ENCODE data around the gene MVB12A.

MVB12A gene

DNA sequence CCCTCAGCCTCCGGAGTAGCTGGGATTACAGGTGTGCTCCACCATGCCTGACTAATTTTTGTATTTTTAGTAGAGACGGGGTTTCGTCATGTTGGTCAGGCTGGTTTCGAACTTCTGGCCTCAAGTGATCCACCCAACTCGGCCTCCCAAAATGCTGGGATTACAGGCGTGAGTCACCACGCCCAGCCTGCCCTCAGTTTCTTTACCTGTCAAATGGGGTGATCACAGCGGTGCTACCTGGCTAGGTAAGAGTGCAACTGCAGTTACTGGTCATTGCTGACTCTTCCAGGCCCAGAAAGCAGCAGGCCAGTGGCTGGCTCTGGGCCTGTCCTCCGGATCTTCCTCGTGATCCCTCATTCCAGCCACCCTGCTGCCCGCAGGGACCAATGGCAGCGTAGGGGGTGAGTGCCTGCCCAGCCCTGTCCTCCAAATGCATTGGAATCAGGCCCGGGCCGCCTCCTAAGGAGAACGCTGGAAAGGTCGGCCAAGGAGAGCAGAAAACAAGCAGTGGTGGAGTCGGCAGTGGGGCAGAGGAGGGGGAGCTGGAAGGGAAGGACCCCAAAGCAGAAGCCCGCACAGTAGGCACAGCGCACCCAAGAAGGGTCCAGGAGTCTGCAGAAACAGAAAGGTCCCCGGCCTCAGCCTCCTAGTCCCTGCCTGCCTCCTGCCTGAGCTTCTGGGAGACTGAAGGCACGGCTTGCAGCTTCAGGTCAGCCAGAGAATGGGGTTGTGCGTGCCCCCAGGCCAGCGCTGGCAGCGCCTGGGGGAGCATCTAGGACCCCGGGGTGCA is 48.6 kb downstream of the MVB12A start:
- no peaks in the 10 kb centered on the region for H3K9me3 ChIP-seq (ENCODE audit: low read length)
- H3K4me3 ChIP-seq (ENCODE audit: low read depth in 1 of 2, low read length in 2 of 2) = peak overlapping the region; percentile 34 to 87
- H3K9ac ChIP-seq (ENCODE audit: low read length) = peak overlapping the region; percentile 65

DNA sequence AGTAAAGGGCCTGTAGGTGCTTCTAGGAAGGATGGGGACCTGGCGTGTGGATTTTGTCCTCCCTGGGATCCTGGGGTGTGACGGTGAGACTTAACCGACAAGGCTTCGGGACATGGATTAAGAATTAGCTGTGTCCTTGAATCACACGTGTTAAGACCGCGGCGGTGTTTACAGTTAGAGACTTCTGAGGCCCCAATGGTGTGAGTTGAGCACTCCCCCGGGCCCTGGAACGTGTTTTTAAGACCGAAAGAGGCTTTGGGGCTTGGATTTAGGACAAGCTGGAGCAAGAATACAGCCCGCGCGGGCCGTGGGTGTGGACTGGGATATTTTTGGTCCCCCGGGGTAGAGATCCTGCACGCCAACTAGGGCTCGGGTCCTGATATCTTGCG is 49.2 kb downstream of the MVB12A start:
- H3K4me3 ChIP-seq (ENCODE audit: low read depth in 1 of 2, low read length in 2 of 2) = peak overlapping the region; percentile 34 to 87
- H3K4me1 ChIP-seq (ENCODE audit: insufficient read depth, low read length) = peaks cover 20% of the 10 kb centered on the region
- H3K9me3 ChIP-seq (ENCODE audit: low read length) = no peaks in the 10 kb centered on the region
- peak overlapping the region; percentile 65 for H3K9ac ChIP-seq (ENCODE audit: low read length)
- no peaks in the 10 kb centered on the region for H3K36me3 ChIP-seq (ENCODE audit: insufficient read depth, low read length)
- H3K27me3 ChIP-seq (ENCODE audit: control insufficient read depth in 1 of 2, insufficient read depth in 2 of 2, low read length in 2 of 2) = no peaks in the 10 kb centered on the region
- H3K27ac ChIP-seq (ENCODE audit: low read depth, low read length) = peak overlapping the region; percentile 83

More for the DNA sequence above, 48.6 kb downstream of the MVB12A start:
- Histone ChIP-seq H3K27ac (ENCODE audit: low read depth, low read length) (peak overlapping the region; percentile 83), H3K36me3 (ENCODE audit: insufficient read depth, low read length) (no peaks in the 10 kb centered on the region), H3K27me3 (ENCODE audit: control insufficient read depth in 1 of 2, insufficient read depth in 2 of 2, low read length in 2 of 2) (no peaks in the 10 kb centered on the region), H3K4me1 (ENCODE audit: insufficient read depth, low read length) (peaks cover 20% of the 10 kb centered on the region)

DNA sequence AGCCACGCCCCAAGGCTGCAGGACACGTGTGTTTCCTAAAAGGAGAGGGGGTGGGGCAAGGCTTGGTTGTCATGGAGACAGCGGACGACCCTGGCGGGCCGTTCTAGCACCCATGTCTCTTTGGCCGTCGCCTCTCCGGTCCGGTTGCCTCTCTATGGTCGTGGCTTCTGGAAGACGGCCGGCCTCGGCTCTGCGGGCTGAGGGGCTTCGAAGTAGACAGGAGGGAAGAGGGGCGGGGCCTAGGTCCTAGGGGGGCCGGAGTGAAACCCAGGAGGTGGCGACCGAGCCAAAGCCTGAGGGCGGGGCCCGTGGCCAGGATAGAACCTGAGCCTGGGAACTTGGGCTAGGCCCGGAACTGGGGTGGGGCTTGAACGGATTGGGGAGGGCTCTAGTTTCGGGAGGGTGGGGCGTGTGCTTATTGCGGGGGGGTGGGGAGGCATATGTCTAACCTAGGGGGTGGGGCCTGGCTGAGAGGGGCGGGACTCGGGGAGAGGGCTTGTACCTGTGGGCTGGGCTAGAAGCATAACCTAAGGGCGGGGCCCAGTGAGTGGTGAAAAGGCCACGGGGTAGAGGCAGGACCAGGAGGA is 49.7 kb downstream of the MVB12A start:
- H3K9ac ChIP-seq (ENCODE audit: low read length) = peak overlapping the region; percentile 65
- H3K27me3 ChIP-seq (ENCODE audit: control insufficient read depth in 1 of 2, insufficient read depth in 2 of 2, low read length in 2 of 2) = no peaks in the 10 kb centered on the region
- H3K36me3 ChIP-seq (ENCODE audit: insufficient read depth, low read length) = no peaks in the 10 kb centered on the region
- peak overlapping the region; percentile 83 for H3K27ac ChIP-seq (ENCODE audit: low read depth, low read length)
- peaks cover 20% of the 10 kb centered on the region for H3K4me1 ChIP-seq (ENCODE audit: insufficient read depth, low read length)
- no peaks in the 10 kb centered on the region for H3K9me3 ChIP-seq (ENCODE audit: low read length)
- peak overlapping the region; percentile 34 to 87 for H3K4me3 ChIP-seq (ENCODE audit: low read depth in 1 of 2, low read length in 2 of 2)

DNA sequence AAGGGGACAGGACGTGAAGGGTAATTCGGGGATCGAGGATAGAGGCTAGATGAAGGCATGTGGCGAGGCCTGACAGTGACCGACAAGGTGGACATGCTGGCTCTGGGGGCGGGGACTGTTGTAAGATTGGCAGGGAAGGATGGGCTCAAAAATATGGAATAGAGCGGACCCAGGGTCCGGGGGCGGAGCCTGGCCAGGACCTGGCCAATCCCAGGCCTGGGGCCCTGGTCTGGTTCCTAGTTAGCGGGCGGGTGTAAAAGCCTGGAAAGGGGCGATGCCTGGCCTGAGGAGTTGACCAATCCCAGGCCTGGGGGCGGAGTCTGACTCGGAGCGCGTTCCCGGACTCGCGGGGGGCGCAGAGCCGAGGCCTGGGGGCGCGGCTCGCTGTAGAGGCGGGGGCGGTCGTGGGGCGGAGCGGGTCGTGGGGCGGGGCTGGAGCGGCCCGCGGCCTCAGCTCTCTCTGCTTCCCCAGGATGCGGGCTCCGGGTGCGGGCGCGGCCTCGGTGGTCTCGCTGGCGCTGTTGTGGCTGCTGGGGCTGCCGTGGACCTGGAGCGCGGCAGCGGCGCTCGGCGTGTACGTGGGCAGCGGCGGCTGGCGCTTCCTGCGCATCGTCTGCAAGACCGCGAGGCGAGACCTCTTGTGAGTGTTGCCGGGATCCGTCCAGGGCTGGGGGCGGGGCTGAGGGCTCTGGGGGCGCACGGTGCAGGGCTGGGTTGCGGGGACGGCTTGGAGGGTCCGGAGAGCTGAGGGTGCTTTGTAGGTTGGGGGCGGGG is 50.4 kb downstream of the MVB12A start, which contains the start of gene SLC27A1:
Gene SLC27A1 (plus strand): TSS at position 457 of the 774 bp plus-strand sequence. CDS start 17 bp downstream, at position 474.
- Histone ChIP-seq H3K36me3 (ENCODE audit: insufficient read depth, low read length) (no peaks in the 10 kb centered on the region), H3K9me3 (ENCODE audit: low read length) (no peaks in the 10 kb centered on the region), H3K4me1 (ENCODE audit: insufficient read depth, low read length) (peaks cover 24% of the 10 kb centered on the region), H3K27ac (ENCODE audit: low read depth, low read length) (peak within 1 kb of the TSS; percentile 85), H3K27me3 (ENCODE audit: control insufficient read depth in 1 of 2, insufficient read depth in 2 of 2, low read length in 2 of 2) (no peaks in the 10 kb centered on the region), H3K4me3 (ENCODE audit: low read depth in 1 of 2, low read length in 2 of 2) (peak within 1 kb of the TSS; percentile 87 to 91), H3K9ac (ENCODE audit: low read length) (peak within 1 kb of the TSS; percentile 65)

DNA sequence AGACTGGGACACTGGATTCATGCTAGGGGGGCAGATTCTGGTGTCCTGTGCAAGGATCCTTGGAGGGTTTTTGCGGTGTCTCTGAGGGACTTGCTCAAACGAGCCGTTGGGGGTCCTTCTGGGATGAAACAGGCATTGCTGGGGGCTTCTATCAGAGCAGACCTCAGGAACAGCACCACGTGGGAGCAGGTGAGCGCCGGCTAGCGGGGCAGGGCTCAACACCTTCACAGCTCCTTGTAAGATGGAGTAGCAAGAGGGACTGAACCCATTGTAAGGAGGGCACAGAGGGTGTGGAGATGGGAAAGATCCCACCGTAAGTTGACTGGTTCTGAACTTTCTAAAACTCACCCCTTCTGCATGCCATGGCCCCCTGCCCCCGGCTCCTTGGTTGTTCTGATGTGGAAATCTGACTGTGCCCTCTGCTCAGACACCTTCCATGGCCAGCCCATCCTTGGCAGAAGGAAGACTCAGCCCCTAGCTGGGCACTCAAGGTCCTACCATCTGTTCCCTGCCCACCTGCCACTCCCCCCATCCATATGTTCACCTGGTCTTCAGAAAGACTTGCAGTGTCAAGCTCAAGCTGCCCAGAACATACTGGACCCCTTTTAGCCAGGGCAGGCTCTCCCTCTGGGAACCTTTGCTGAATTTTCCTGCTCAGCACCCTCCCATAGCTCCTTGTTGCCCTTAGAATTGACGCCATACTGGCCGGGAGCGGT is 51.7 kb downstream of the MVB12A start:
- H3K36me3 ChIP-seq (ENCODE audit: insufficient read depth, low read length) = no peaks in the 10 kb centered on the region
- no peak overlapping the region for H3K9ac ChIP-seq (ENCODE audit: low read length)
- H3K27ac ChIP-seq (ENCODE audit: low read depth, low read length) = no peak overlapping the region
- peaks cover 31% of the 10 kb centered on the region for H3K4me1 ChIP-seq (ENCODE audit: insufficient read depth, low read length)
- no peaks in the 10 kb centered on the region for H3K27me3 ChIP-seq (ENCODE audit: control insufficient read depth in 1 of 2, insufficient read depth in 2 of 2, low read length in 2 of 2)
- peak overlapping the region; percentile 87 to 91 for H3K4me3 ChIP-seq (ENCODE audit: low read depth in 1 of 2, low read length in 2 of 2)
- H3K9me3 ChIP-seq (ENCODE audit: low read length) = no peaks in the 10 kb centered on the region

DNA sequence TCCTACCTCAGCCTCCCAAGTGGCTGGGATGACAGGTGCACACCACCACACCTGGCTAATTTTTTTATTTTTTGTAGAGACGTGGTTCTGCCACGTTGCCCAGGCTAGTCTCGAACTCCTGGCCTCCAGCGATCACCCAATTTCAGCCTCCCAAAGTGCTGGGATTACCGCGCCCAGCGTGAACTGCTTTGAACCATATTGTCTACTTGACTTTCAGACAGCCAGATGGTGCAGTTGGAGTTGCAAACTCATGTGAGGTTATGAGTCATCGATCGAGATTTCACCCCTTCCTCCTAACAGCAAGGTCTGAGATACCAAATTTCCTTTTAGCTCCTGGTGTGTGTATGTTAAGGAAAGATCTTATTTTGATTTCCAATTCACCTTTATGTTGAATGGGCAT is 53.2 kb downstream of the MVB12A start:
- no peak overlapping the region for H3K27ac ChIP-seq (ENCODE audit: low read depth, low read length)
- no peaks in the 10 kb centered on the region for H3K27me3 ChIP-seq (ENCODE audit: control insufficient read depth in 1 of 2, insufficient read depth in 2 of 2, low read length in 2 of 2)
- H3K9ac ChIP-seq (ENCODE audit: low read length) = no peak overlapping the region
- no peak overlapping the region for H3K4me3 ChIP-seq (ENCODE audit: low read depth in 1 of 2, low read length in 2 of 2)
- no peaks in the 10 kb centered on the region for H3K9me3 ChIP-seq (ENCODE audit: low read length)
- peaks cover 31% of the 10 kb centered on the region for H3K4me1 ChIP-seq (ENCODE audit: insufficient read depth, low read length)
- H3K36me3 ChIP-seq (ENCODE audit: insufficient read depth, low read length) = no peaks in the 10 kb centered on the region
